Pancreas (tissue), 10 donors: ENCODE measurements around the gene PDE7B. TPM values are rescaled to one million over a fixed set of nuclear protein-coding genes. Genes with fewer than 3 reads are reported as not detected.

Experiments
- ATAC-seq, 4 donors: fragments of 200-7000 bp; cut with Tn5 transposase; one replicate each; pipeline versions ENCODE4 v1.8.0 to v1.9.1; 2020; ENCODE audit warnings: mild to moderate bottlenecking in 4 of 4, moderate library complexity in 4 of 4
- DNase-seq, 6 donors: peaks; one replicate each; pipeline ENCODE4 v3.0.0-alpha.2; 2020
- FAIRE-seq: peaks from 2 replicates; lab custom pipeline; 2012; peaks lifted over from hg19 to GRCh38; lab: Jason Lieb, UNC
- H3K27ac ChIP-seq, 4 donors: fragments of 200-600 bp; sonication (generic); 1 replicate in 3 of 4; 2 replicates in 1 of 4; pipeline versions ENCODE4 v1.5.0 to v1.8.0; 2020
- H3K27me3 ChIP-seq, 4 donors: fragments of 200-600 bp; one replicate each; pipeline ENCODE4 v1.8.0; 2021
- H3K36me3 ChIP-seq, 3 donors: fragments of 200-600 bp; sonication (generic) in 1 of 3; one replicate each; pipeline versions ENCODE4 v1.5.0 to v1.8.0; 2020 to 2021
- H3K4me1 ChIP-seq, 3 donors: fragments of 200-600 bp; one replicate each; pipeline ENCODE4 v1.8.0; 2021
- H3K4me3 ChIP-seq, 4 donors: fragments of 200-600 bp; sonication (generic) in 2 of 4; one replicate each; pipeline versions ENCODE4 v1.5.0 to v1.8.0; 2020 to 2021
- H3K9me3 ChIP-seq, 4 donors: fragments of 200-600 bp; one replicate each; pipeline ENCODE4 v1.8.0; 2021
- WGBS, 2 donors: extraction: QIAGEN DNeasy Blood & Tissue Kit; methylation state at CpG; one replicate each; pipeline ENCODE4 v1.1.7; 2013; 5-methylcytosine and 5-hydroxymethylcytosine counted together
- intact Hi-C, 3 donors: fragments of 100-400 bp; cut with DNase I; formaldehyde crosslinking; loops; one replicate each; pipeline versions ENCODE4 v1.11.1 to v1.14.2; 2022
- polyA plus RNA-seq, 2 donors: library from polyadenylated mRNA; stranded (reverse); fragments of 200-250 nt; gene quantifications; one replicate each; pipeline ENCODE4 v1.2.3, GENCODE V29; 2013
- total RNA-seq, 6 donors: library from RNA; stranded (reverse); fragmentation: NEBNext Ultra II Directional in 4 of 6; extraction: Animal tissue kit (Norgen Biotek cat#: 25700) in 4 of 6; gene quantifications; one replicate each; pipeline versions ENCODE4 v1.2.1 to v1.2.4, GENCODE V29; 2021 to 2023
- TF ChIP-seq, protein P1 (sequence below), 4 donors: fragments of 200-600 bp; sonication (generic) in 3 of 4; IDR thresholded peaks; one replicate each; pipeline versions ENCODE4 v1.5.0 to v1.8.0; 2021; ENCODE audit warnings: antibody characterized with exemption in 4 of 4
- donor health status: healthy with polysubstance abuse.
- donor health status: DM: no; HTN: no; CAD: no; lungs with moderate emphysema.
- donor health status: DM: no; HTN: no; CAD: no.
- donor health status: control.
- donor health status: control.
- donor health status: Bipolar disorder and iron deficiency.
- donor health status: DM: yes; HTN: yes; CAD: no.
- donor health status: DM: no; HTN: no; CAD: no.
- donor health status: DM: no; HTN: no; CAD: no.
- donor health status: DM: yes; HTN: yes; CAD: no.

Gene PDE7B
- total and polyA plus RNA-seq, 8 donors: 0.38 to 1.7 (median 0.76) TPM

DNA sequence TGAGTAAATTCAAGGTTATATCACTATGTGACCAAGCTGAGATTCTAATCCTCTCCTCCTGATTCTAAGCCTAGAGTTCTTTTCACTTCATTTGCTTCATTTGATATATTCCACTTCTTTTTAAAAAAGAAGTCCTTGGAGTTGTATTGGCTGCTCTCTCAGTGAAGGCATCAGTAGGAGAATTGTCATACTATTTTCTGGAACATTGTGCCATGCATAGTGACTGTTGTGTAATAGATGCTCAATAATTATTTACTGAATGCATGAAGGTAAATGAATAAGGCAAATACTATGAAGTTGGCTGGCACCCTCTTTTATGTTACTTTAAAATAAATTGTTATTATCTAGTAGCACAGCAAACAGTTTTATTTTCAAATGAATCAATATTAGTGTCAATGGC is 209.3 kb downstream of the PDE7B start:
- TF ChIP-seq, protein P1, sequence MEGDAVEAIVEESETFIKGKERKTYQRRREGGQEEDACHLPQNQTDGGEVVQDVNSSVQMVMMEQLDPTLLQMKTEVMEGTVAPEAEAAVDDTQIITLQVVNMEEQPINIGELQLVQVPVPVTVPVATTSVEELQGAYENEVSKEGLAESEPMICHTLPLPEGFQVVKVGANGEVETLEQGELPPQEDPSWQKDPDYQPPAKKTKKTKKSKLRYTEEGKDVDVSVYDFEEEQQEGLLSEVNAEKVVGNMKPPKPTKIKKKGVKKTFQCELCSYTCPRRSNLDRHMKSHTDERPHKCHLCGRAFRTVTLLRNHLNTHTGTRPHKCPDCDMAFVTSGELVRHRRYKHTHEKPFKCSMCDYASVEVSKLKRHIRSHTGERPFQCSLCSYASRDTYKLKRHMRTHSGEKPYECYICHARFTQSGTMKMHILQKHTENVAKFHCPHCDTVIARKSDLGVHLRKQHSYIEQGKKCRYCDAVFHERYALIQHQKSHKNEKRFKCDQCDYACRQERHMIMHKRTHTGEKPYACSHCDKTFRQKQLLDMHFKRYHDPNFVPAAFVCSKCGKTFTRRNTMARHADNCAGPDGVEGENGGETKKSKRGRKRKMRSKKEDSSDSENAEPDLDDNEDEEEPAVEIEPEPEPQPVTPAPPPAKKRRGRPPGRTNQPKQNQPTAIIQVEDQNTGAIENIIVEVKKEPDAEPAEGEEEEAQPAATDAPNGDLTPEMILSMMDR (IDR thresholded peaks at IDR 0.05): no peak
- DNase-seq (no peak), ATAC-seq (no peak), FAIRE-seq (no peak)
- H3K4me3 ChIP-seq: no peak overlapping the region
- no peaks in the 10 kb centered on the region for H3K4me1 ChIP-seq
- H3K27me3 ChIP-seq: no peaks in the 10 kb centered on the region
- H3K9me3 ChIP-seq: no peaks in the 10 kb centered on the region
- intact Hi-C loops: no loop called here
- H3K36me3 ChIP-seq: no peaks in the 10 kb centered on the region
- no peak overlapping the region for H3K27ac ChIP-seq

DNA sequence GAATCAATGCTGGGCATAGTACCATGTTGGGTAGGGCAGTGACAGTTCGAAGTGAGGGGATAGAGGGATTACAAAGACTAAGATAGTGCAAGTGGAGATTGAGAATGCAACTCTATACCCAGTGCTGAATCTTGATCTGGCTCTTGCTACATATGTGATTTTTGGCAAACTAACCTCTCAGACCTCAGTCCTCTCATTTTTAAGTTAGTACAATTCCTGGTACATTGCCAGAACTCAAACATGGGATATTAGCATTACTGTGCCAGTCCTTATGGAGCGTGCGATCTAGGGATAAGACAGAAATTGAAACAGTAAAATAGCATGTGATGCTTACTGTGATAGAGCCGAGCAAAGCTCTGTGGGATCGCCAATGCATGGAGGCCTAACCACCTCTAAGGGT is 210.2 kb downstream of the PDE7B start:
- FAIRE-seq (no peak), DNase-seq (no peak), ATAC-seq (no peak)
- Histone ChIP-seq H3K27ac (no peak overlapping the region), H3K4me1 (no peaks in the 10 kb centered on the region), H3K27me3 (no peaks in the 10 kb centered on the region), H3K9me3 (no peaks in the 10 kb centered on the region), H3K36me3 (no peaks in the 10 kb centered on the region), H3K4me3 (no peak overlapping the region)
- WGBS, 2 donors: 87% methylated on average over 5 of the region's 5 CpGs
- TF ChIP-seq, protein P1 (IDR thresholded peaks at IDR 0.05): no peak
- intact Hi-C loops: no loop called here

DNA sequence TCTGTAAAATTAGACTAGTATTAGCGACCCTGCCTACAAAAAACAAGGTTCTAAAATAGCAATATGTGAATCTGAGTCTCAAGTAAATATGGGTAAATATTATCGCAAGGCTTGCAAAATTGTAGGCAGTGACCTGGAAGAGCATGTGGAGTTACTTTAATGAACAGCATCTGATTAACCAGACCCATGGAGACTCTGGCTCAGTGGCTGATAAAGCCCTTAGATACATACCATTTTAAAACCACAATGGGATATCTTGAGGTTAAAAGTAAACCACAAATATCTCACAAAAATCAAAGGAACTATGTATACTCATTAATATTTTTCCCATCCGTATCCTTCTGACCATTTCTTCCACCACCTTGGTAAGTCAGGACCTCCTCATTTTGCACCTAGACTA is 211.6 kb downstream of the PDE7B start:
- FAIRE-seq: no peak
- intact Hi-C loops: no loop called here
- WGBS, 2 donors: 80 to 88% methylated on average over 3 of the region's 3 CpGs

DNA sequence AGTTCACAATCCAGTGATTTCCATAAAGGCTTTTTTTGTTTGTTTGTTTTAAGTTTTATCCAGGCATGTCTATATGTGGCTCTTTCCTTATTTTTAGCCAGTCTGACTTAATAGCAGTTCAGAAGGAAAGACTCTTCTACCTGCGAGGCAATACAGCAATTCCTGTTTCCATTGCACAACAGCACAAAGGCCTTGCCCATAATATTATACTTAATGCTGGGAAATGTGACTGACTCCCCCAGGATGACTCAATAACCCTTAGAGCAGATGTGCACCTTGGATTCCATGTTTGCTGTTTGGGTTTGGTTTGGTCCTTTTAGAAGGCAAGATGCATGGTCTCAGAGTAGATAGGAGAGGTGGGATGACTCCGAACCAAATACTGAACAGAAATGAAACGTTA is 214.5 kb downstream of the PDE7B start:
- 61 to 64% methylated on average over 3 of the region's 3 CpGs for WGBS, 2 donors
- FAIRE-seq (no peak), ATAC-seq (no peak), DNase-seq (no peak)
- Histone ChIP-seq H3K36me3 (no peaks in the 10 kb centered on the region), H3K4me3 (no peak overlapping the region), H3K9me3 (no peaks in the 10 kb centered on the region), H3K27me3 (no peaks in the 10 kb centered on the region), H3K4me1 (peaks cover 0 to 10% (median 0%) of the 10 kb centered on the region in 3 donors), H3K27ac (no peak overlapping the region)
- TF ChIP-seq, protein P1 (IDR thresholded peaks at IDR 0.05): no peak
- intact Hi-C loops: no loop called here

More for the DNA sequence above, 211.6 kb downstream of the PDE7B start:
- Histone ChIP-seq H3K27ac (no peak overlapping the region), H3K27me3 (no peaks in the 10 kb centered on the region), H3K4me1 (no peaks in the 10 kb centered on the region), H3K9me3 (no peaks in the 10 kb centered on the region), H3K4me3 (no peak overlapping the region), H3K36me3 (no peaks in the 10 kb centered on the region)
- DNase-seq: no peak
- ATAC-seq: no peak
- TF ChIP-seq, protein P1 (IDR thresholded peaks at IDR 0.05): no peak

DNA sequence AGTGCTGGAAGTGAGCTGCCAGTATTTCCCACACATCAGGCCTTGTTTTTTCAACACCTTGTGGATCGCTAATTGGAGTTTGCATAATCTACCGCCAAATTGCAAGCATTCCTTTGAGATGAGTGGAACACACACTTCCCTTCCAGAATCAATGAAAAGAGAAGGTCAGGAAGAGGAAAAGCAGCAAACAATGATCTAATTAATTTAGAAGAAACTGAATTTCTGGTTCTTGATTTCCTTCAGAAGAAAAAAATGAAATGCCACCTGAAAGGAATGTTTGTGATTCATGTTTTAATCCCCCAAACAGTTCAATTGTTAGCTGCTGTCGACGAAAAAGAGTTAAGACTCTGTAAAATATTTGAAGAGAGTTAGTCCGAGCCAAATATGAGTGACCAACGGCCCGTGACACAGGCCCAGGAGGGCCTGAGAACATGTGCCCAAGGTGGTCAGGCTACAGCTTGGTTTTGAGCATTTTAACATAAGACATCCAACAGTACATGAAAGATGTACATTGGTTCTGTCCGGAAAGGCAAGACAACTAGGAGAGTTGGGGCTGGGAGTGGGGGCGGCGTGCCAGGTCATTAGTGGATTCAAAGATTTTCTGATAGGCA is 216.3 kb downstream of the PDE7B start:
- FAIRE-seq (no peak), ATAC-seq (peak; percentile 60 to 90 (median 80)), DNase-seq (peak in 3 of 6 donors; percentile 16 to 33 (median 24))
- Histone ChIP-seq H3K4me1 (peaks cover 0 to 10% (median 0%) of the 10 kb centered on the region in 3 donors), H3K36me3 (no peaks in the 10 kb centered on the region), H3K9me3 (no peaks in the 10 kb centered on the region), H3K4me3 (no peak overlapping the region), H3K27me3 (no peaks in the 10 kb centered on the region), H3K27ac (peak overlapping the region; percentile 29 to 74 (median 67))
- whole genome bisulfite sequencing, 2 donors: 54 to 63% methylated on average over 10 of the region's 10 CpGs
- TF ChIP-seq, protein P1 (IDR thresholded peaks at IDR 0.05): no peak
- intact Hi-C loops: no loop called here
